HG02642 (cell line): Measurements from ENCODE around the gene RNF213.
"Not testable (repeated sequence)": the region's sequence is repeated elsewhere in the genome, so short reads cannot be mapped to it uniquely, and the experiment has no call there.

ENCODE experiments used
- ATAC-seq: cut with Tn5 transposase; IDR thresholded peaks from one replicate; pipeline ENCODE4 v1.9.1; 2021; ENCODE audit warnings: mild to moderate bottlenecking; ENCODE audit not compliant: unreplicated experiment, poor library complexity

RNF213 gene

DNA sequence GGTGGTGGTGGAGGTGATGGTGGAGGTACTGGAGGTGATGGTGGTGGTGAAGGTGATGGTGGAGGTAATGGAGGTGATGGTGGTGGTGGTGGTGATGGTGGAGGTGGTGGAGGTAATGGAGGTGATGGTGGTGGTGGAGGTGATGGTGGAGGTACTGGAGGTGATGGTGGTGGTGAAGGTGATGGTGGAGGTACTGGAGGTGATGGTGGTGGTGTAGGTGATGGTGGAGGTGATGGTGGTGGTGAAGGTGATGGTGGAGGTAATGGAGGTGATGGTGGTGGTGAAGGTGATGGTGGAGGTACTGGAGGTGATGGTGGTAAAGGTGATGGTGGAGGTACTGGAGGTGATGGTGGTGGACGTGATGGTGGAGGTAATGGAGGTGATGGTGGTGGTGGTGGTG lies 53.3 kb downstream of the RNF213 start:
- not testable (repeated sequence) for ATAC-seq

DNA sequence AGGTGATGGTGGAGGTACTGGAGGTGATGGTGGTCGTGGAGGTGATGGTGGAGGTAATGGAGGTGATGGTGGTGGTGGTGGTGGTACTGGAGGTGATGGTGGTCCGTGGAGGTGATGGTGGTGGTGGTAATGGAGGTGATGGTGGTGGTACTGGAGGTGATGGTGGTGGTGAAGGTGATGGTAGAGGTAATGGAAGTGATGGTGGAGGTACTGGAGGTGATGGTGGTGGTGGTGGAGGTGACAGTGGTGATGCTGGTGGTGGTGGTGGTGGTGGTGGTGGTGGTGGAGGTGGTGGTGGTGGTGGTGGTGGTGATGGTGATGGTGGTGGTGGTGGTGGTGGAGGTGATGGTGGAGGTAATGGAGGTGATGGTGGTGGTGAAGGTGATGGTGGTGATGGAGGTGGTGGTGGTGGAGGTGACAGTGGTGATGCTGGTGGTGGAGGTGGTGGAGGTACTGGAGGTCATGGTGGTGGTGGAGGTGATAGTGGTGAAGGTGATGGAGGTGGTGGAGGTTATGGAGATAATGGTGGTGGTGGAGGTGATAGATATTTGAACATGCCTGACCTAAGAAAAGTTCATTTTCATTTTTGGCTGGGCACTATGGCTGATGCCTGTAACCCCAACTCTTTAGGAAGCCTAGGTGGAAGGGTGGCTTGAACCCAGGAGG lies 55.0 kb downstream of the RNF213 start:
- no peak for ATAC-seq

DNA sequence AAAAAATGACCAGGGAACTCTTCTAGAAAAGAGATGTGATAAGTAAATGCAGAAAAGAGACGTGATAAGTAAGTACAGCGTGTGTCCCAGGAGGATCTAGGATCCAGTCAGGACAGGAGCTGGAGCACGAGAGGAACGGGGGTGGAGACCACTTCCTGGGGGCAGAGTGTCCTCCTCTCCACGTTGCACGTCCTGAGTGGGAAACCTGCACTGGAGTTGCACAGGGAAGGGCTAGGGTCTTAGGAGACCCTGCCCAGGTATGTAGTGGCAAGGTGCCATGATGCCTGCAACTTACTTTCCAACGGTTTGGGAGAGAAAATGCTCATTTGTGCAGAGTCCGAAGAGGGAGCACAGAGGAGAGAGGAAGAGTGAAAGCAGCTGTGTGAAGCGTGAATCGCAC lies 55.8 kb downstream of the RNF213 start:
- no peak for ATAC-seq

DNA sequence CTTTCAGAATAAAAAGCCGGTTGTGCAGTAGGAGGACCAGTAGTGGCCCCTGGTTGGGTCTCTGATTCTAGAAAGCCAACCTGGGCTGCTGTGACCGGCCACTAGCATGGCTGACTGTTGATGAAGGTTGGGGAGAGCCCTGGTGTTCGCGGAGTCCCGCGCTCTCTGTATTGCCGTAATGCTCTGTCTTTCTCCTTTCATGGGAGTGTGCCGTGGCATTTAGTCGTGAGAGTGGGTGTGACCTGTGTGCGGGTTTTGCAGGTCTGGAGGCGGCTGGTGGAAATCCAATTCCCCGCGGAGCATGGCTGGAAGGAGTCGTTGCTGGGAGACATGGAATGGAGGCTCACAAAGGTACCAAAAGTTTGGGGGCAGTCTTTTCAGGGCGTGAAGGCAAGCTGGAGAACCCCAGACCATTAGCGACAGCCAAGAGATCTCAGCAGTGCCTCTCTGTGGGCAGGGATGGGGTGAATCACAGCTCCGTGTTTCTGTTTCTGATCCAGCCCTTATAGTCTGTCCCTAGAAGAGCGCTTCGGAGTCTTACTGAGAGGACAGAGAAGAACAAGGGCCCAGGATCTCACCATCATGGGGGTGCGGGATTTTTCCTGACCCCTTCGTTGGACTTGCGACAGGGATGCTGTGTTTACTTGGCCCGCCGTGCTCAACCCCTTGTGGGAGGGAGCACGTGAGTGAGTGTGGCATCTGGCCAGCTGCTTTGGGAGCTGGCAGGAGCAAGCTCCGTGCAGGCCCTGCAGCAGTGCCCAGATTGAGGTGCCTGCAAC lies 56.5 kb downstream of the RNF213 start:
- no peak for ATAC-seq

DNA sequence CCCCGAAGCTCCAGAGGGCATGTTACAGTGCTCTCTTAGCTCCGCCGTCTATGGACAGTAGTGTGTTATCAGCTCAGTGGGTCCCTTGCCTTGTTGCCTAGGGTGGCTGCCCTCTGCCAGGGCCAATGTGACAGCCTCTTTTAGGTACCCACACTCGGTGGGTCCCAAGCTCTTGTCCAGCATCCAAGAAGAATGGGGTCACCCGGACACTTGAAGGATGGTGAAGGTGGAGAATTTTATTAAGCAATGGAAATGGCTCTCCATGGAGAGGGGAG lies 57.0 kb downstream of the RNF213 start:
- no peak for ATAC-seq

DNA sequence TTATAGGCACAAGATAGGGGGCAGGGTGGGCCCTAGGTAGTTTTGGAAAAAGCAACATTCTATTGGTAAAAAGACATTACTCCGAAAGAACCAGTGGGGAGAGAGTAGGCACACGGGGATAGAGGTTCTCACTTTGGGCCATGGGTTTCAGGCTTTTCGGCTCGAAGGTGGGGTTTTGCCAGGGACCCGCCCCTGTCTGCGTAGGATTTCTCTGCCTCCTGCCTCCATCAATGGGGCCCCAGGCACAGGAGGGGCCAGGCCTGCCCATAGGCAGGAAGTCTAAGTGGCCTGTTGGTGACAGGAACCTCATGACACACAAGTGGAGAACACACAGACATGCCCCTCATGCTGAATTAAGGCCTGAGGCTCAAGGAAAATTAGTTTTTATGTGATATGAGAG lies 57.5 kb downstream of the RNF213 start:
- no peak for ATAC-seq

DNA sequence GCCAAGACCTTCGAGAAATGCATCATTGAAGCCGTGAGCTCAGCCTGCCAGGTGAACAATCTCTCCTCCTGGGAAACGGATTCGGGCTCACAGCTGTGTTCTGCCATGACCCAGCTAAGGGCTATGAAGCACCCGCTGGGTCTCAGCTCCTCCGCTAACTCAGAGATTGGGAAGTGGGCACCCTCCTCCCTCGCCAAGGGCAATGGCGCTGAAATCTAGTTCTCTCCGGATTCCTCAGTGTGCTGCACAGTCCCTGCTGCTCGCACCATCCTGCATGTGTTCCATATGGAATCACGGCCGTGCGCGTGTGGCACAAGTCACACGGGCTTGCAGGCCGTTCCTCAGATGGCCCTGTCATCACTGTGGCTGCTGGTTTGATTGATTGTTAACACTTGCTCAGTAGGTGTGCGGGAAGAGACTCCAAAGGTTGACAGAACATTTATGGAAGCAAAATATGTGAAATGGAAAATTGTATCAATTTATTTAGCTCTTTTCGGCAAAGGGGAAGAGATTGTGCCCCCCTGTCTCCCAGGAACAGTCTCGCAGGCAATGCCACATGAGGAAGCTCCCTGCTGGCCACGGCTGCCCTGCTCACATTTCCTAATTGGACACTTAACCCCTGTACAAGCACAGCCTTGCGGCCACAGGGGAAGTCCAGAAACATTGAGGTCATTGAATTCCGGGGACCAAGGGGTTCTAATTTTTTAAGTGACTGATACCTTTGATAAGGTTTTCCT lies 58.8 kb downstream of the RNF213 start:
- ATAC-seq: no peak

DNA sequence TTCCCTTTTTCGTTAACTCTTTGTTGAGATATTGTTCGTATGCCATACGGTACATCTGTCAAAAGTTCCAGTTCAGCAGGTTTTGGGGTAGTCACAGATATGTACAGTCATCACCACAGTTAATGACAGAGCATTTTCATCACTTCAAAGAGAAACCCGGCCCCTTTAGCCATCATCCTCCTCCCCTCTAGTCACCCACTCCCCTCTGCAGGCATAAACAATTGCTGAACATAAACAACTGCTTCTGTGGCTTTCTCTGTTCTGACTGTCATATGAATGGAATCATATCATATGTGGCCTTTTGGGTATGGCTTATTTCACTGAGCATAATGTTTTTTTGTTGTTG lies 59.3 kb downstream of the RNF213 start:
- no peak for ATAC-seq

DNA sequence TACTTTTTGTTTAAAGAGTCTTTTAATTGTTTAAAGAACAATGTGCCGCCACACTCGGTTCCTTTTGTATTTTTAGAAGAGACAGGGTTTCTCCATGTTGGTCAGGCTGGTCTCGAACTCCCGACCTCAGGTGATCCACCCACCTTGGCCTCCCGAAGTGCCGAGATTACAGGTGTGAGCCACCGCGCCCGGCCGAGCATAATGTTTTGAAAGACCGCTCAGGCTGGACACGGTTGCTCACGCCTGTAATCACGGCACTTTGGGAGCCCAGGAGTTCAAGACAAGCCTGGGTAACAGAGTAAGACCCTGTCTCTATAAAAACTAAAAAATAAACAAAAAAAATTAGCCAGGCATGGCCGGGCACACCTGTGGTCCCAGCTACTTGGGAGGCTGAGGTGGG lies 59.8 kb downstream of the RNF213 start:
- ATAC-seq: no peak

DNA sequence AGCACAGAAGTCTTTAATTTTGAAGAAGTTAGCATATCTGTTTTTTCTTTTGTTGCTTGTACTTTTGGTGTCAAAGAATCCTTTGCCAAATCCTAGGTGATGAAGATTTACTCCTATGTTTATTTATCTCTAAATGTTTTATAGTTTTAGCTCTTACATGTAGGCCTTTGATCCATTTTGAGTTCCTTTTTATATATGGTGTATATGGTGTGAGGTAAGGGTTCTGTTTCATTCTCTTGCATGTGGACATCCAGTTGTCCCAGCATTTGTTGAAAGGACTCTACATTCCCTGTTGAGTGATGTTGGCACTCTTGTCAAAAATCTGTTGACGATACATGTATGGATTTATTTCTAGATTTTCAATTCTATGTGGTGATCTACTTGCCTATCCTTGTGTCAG lies 62.2 kb downstream of the RNF213 start:
- ATAC-seq: no peak

DNA sequence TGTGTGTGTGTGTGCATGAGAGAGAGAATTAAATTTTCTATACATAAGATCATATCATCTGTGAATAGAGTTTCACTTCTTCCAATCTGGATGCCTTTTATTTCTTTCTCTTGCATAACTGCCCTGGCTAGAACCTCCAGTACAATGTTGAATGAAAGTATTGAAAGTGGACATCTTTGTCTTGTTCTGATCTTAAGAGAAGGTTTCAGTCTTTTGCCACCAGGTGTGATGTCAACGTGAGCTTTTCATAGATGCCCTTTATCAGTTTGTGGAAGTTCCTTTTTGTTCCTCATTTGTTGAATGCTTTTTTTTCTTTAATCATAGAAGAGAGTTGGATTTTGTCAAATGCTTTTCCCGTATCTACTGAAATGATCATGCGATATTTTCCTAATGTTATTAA lies 63.3 kb downstream of the RNF213 start:
- ATAC-seq: no peak

DNA sequence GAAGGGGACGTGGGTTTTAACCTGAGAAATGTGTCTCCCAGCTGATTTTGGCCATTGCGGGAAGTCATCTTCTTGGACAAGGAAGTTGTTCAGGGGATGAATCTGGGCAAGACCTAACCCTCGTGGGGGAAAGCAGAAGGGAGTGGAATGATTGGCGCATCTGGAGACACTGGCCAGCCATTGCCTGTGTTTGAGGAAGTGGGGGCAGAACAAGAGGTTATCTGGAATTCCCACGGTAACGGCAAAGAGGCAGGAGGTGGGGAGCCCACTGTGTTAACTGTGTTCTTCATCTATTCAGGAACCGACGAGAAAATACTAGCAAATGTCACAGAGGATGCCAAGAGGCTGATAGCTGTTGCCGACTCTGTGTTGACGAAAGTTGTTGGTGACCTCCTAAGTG lies 66.9 kb downstream of the RNF213 start:
- ATAC-seq: no peak

DNA sequence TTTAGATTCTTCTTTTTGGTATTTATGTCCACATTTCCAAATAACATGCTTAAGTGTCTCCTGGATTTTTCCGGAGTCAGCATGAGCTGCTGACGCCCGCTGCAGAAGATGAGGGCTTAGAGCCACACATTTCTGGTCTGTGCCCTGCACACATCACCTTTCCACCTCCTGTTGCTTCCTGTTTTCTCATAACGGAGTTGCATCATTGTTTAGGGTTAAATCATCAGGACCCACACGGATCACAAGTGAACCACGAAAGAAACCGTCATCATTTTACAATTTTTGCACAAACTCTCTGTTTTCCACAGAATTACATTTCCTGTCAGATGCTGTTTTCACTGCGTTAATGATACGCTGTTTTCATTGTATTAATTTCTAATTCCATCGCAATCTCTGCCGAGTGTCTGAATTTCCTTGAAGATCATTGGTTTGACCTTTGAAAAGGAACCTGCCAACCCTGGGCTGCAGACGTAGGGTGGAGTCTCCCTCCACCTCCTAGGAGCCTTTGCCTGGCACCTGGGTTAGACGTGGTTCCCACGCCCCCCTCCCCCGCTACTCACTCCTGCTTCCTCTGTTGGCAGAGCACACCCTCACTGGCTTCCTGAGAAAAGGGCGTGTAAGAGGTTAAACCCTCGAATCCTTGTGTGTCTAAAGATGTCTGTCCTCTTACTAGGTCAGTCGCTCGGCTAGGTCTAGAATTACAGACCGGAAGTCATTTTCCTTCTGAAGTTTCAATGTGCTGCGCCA lies 68.2 kb downstream of the RNF213 start:
- ATAC-seq: no peak

DNA sequence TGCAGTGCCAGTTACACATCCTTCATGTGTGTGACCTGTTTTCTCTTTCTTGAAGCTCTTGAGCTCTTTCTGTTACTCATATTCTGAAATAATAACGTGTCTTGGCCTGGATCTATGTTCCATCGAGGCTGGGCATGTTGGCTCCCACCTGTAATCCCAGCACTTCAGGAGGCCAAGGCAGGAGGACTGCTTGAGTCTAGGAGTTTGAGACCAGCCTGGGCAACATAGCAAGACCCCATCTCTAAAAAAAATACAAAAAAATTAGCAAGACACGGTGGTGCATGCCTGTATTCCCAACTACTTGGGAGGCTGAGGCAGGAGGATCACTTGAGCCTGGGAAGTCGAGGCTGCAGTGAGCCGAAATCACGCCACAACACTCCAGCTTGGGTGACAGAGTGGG lies 68.8 kb downstream of the RNF213 start:
- ATAC-seq: not testable (repeated sequence)

DNA sequence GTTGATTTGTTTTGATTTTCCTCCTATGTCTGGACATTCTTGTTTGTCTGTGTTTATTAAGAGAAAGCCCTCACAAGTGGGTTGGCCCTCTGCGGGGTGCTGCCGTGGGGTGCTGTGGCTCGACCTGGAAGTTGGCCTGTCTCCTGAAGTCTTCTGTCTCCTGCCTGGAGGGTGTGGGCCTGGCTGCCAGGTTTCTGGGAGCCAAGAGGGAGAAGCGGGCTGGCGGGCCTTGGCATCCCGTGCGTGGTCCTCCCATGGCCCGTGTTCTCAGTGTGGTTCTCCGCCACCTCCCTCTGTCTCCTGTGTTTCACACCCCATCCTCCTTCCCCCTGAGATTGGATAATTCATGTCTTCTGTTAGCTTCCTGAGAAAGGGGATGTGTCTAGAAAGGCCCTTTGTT lies 69.6 kb downstream of the RNF213 start:
- no peak for ATAC-seq

DNA sequence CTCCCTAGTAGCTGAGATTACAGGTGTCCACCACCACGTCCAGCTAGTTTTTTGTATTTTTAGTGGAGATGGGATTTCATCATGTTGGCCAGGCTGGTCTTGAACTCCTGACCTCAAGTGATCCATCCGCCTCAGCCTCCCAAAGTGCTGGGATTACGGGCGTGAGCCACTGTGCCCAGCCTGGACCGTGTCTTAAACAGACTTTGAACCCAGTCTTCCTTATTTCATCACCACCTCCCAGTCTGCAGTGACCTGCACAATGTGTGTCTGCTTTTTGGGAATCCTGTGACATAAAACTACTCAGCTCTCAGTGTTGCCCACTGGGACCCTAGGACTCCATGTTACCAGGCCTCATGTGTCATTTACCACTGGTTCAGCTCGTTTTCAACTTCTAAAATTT lies 70.3 kb downstream of the RNF213 start:
- ATAC-seq: not testable (repeated sequence)

DNA sequence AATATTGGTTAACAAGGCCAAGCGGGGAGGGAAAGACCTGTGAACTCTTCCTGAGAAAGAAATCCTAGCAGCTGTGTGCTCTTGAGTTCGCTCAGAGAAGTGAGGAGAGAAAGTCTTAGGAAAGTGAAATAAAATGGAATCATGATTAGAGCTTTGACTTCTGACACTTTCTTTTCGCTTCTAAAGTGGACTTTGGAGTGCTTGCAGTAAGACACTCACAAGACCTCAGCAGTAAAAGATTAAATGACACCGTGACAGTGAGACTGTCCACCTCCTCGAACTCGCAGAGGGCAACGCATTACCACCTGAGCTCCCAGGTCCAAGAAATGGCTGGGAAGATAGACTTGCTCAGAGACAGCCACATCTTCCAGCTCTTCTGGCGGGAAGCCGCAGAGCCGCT lies 71.2 kb downstream of the RNF213 start:
- no peak for ATAC-seq

DNA sequence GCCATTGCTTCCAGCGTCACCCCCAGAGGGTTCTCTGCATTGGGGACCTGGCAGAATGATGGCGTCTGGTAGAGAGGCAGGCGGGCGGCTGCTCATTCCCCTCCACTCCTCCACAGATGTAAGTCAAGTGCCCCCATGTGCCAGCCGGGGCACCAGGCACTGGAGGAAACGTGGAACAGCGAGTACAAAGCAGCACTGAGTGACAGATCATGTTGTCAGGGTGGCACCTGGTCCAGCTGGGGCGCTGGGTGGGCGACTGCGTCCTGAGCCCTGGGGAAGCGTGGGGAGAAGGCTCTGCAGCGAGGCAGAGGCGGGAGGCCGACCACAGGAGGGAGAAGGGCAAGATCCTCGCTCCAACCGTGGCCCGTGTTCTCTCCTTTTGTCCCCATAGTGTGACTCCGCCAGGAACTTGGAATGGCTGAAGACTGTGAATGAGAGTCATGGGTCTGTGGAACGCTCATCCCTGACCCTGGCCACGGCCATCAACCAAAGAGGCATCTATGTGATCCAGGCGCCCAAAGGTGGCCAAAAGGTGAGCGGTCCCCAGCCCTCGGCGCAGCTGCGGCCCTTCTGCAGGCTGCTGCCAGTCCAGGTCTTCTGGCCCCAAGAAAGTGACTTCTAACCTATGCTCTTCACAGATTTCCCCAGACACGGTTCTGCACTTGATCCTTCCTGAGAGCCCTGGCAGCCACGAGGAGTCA lies 76.7 kb downstream of the RNF213 start:
- no peak for ATAC-seq

DNA sequence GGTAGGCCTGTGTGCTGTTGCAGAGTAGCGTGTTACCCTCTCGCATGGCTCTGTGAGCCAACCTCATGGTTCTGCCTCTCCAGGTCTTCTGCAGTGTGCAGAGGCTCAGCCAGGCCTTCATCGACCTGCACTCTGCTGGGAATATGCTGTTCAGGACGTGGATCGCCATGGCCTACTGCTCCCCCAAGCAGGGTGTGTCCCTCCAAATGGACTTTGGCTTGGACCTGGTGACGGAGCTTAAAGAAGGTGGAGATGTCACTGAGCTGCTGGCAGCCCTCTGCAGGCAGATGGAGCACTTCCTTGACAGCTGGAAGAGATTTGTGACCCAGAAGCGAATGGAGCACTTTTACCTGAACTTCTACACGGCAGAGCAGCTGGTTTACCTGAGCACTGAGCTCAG lies 78.5 kb downstream of the RNF213 start:
- no peak for ATAC-seq

DNA sequence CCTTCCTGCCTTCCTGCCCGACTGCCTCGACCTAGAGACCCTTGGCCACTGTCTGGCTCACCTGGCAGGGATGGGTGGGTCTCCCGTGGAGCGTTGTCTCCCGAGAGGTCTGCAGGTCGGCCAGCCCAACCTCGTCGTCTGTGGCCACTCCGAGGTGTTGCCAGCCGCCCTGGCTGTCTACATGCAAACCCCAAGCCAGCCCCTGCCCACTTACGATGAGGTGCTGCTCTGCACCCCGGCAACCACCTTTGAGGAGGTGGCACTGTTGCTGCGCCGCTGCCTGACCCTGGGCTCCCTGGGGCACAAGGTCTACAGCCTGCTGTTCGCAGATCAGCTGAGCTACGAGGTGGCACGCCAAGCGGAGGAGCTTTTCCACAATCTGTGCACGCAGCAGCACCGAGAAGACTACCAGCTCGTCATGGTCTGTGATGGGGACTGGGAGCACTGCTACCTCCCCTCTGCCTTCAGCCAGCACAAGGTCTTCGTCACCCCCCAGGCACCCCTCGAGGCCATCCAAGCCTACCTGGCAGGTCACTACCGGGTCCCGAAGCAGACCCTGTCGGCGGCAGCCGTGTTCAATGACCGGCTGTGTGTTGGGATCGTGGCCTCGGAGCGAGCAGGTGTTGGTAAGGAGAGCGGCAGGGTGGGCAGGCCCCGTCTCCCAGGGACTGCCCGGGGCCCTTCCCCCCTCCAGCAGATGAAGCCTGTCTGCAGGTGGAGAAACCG lies 79.2 kb downstream of the RNF213 start:
- ATAC-seq: no peak
